KMS-11 (cell line): ENCODE data around the gene SEBOX.

ENCODE experiments used
- H2AFZ ChIP-seq: fragments of 200-600 bp; sonication (generic); 2 replicates; pipeline ENCODE4 v1.6.1; 2016; ENCODE audit warnings: antibody characterized with exemption, mixed run types, low read depth
- H3K27ac ChIP-seq: fragments of 200-600 bp; sonication (generic); 2 replicates; pipeline ENCODE4 v1.6.1; 2016; ENCODE audit warnings: mild to moderate bottlenecking, mixed run types
- H3K27me3 ChIP-seq: fragments of 200-600 bp; sonication (generic); 2 replicates; pipeline ENCODE4 v1.6.1; 2017; ENCODE audit warnings: mild to moderate bottlenecking, low read depth, mixed run types, moderate library complexity; ENCODE audit not compliant: insufficient read depth
- H3K36me3 ChIP-seq: fragments of 200-600 bp; sonication (generic); 2 replicates; pipeline ENCODE4 v1.6.1; 2017; ENCODE audit warnings: mild to moderate bottlenecking, mixed run types; ENCODE audit not compliant: insufficient read depth
- H3K4me1 ChIP-seq: fragments of 200-600 bp; sonication (generic); 2 replicates; pipeline ENCODE4 v1.6.1; 2016; ENCODE audit warnings: mild to moderate bottlenecking, low read depth, mixed run types; ENCODE audit not compliant: poor library complexity, severe bottlenecking
- H3K4me2 ChIP-seq: fragments of 200-600 bp; sonication (generic); 2 replicates; pipeline ENCODE4 v1.7.0; 2016; ENCODE audit warnings: mild to moderate bottlenecking, mixed run types
- H3K4me3 ChIP-seq: fragments of 200-600 bp; sonication (generic); IDR thresholded peaks from 2 replicates; pipeline ENCODE4 v1.6.1; 2017; ENCODE audit warnings: low read depth, low read length, mixed read lengths; ENCODE audit not compliant: insufficient read depth
- H3K79me2 ChIP-seq: fragments of 200-600 bp; sonication (generic); 2 replicates; pipeline ENCODE4 v1.6.1; 2016; ENCODE audit warnings: low read depth, mixed run types; ENCODE audit not compliant: insufficient read depth
- H3K9ac ChIP-seq: fragments of 200-600 bp; sonication (generic); 2 replicates; pipeline ENCODE4 v1.6.1; 2016; ENCODE audit warnings: mild to moderate bottlenecking, mixed run types
- H4K20me1 ChIP-seq: fragments of 200-600 bp; sonication (generic); 2 replicates; pipeline ENCODE4 v1.6.1; 2016; ENCODE audit warnings: mild to moderate bottlenecking, mixed run types; ENCODE audit not compliant: insufficient read depth
- CTCF ChIP-seq: fragments of 200-600 bp; sonication (generic); conservative IDR thresholded peaks from 2 replicates; pipeline ENCODE4 v1.6.1; 2017; ENCODE audit warnings: low read depth, mild to moderate bottlenecking, antibody characterized with exemption, low read length, moderate library complexity, mixed read lengths

The SEBOX gene

DNA sequence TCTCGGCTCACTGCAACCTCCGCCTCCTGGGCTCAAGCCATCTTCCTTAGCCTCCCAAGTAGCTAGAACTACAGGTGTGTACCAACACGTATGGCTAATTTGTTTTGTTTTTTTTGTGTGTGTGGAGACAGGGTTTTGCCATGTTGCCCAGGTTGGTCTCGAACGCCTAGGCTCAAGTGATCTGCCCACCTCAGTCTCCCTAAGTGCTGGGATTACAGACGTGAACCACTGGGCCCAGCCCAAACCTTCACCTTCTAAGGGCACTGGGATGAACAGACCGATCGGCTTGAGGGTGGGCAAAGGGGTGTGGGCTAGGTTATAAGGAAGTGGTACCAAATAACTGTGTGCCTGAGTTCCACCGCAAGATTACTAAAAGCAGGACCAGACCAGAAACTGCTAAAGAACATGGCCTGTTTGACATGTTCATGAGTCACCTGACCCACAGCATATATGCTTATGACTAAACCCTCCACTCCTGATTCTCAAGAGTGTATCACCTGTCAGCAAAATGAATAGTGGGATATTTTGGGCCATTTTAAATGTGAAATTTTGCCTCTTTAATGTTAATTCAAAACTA lies 37.9 kb downstream of the SEBOX start:
- Histone ChIP-seq H3K27me3 (no peaks in the 10 kb centered on the region), H3K4me2 (no peak overlapping the region), H3K4me3 (no peak overlapping the region), H3K9ac (no peak overlapping the region), H3K27ac (no peak overlapping the region), H3K36me3 (peaks cover 3% of the 10 kb centered on the region; the same call in 1 of the 2 replicates), H3K79me2 (peaks cover 42% of the 10 kb centered on the region), H3K4me1 (peaks cover 6% of the 10 kb centered on the region), H4K20me1 (0 out of 2 replicates have a peak, but pooled peaks cover 8% of the 10 kb centered on the region), H2AFZ (no peak overlapping the region)
- TF ChIP-seq CTCF: no peak

- no peaks in the 10 kb centered on the region for H3K27me3 ChIP-seq
- peaks cover 52% of the 10 kb centered on the region for H3K79me2 ChIP-seq
- H3K36me3 ChIP-seq: peaks cover 3% of the 10 kb centered on the region; the same call in 1 of the 2 replicates
- TF ChIP-seq CTCF: no peak
- H4K20me1 ChIP-seq: peaks cover 8% of the 10 kb centered on the region; the same call in 1 of the 2 replicates
- H3K4me2 ChIP-seq: no peak overlapping the region
- no peak overlapping the region for H2AFZ ChIP-seq
- peaks cover 16% of the 10 kb centered on the region for H3K4me1 ChIP-seq
- H3K4me3 ChIP-seq: no peak overlapping the region
- no peak overlapping the region for H3K9ac ChIP-seq
- H3K27ac ChIP-seq: no peak overlapping the region
Measured at GRCh38 chr17:28326114-28326513, 38.9 kb downstream of the SEBOX start.

DNA sequence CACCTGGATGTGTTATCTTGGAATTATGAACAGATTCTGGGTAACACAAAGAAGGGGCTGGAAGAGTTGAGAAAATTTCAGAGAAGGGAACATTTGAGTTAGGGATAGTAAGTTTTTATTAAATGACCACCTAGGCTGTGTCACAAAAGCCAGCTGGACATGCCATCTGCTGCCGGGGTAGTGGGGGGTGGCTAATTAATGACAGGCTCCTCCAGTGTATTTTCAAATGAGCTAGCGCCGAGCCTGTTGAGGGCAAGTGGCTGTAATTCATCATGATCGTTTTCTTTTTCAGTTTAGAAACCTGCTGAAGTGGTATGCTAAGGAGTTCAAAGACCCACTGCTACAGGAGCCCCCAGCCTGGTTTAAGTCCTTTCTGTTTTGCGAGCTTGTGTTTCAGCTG lies 39.8 kb downstream of the SEBOX start:
- H3K27ac ChIP-seq: no peak overlapping the region
- peaks cover 25% of the 10 kb centered on the region for H3K4me1 ChIP-seq
- no peak for TF ChIP-seq CTCF
- no peak overlapping the region for H3K4me3 ChIP-seq
- H4K20me1 ChIP-seq: peaks cover 8% of the 10 kb centered on the region; the same call in 1 of the 2 replicates
- no peak overlapping the region for H3K4me2 ChIP-seq
- peaks cover 3% of the 10 kb centered on the region; the same call in 1 of the 2 replicates for H3K36me3 ChIP-seq
- no peaks in the 10 kb centered on the region for H3K27me3 ChIP-seq
- H2AFZ ChIP-seq: no peak overlapping the region
- peaks cover 61% of the 10 kb centered on the region for H3K79me2 ChIP-seq
- H3K9ac ChIP-seq: no peak overlapping the region

- no peak overlapping the region for H3K4me3 ChIP-seq
- peaks cover 3% of the 10 kb centered on the region; the same call in 1 of the 2 replicates for H3K36me3 ChIP-seq
- H4K20me1 ChIP-seq: peaks cover 8% of the 10 kb centered on the region; the same call in 1 of the 2 replicates
- no peak for TF ChIP-seq CTCF
- peaks cover 65% of the 10 kb centered on the region for H3K79me2 ChIP-seq
- H3K4me1 ChIP-seq: peaks cover 25% of the 10 kb centered on the region
- no peaks in the 10 kb centered on the region for H3K27me3 ChIP-seq
- H3K4me2 ChIP-seq: no peak overlapping the region
- H3K9ac ChIP-seq: no peak overlapping the region
- no peak overlapping the region for H3K27ac ChIP-seq
- H2AFZ ChIP-seq: no peak overlapping the region
Measured at GRCh38 chr17:28324781-28325180, 40.2 kb downstream of the SEBOX start.
